Measurements from ENCODE around the gene MAMDC4. TPM values are rescaled to one million over a fixed set of nuclear protein-coding genes. Genes with fewer than 3 reads are reported as not detected.

MAMDC4 gene
- polyA plus RNA-seq, 3 donors = 0.07 to 5.2 TPM; not detected in 1

DNA sequence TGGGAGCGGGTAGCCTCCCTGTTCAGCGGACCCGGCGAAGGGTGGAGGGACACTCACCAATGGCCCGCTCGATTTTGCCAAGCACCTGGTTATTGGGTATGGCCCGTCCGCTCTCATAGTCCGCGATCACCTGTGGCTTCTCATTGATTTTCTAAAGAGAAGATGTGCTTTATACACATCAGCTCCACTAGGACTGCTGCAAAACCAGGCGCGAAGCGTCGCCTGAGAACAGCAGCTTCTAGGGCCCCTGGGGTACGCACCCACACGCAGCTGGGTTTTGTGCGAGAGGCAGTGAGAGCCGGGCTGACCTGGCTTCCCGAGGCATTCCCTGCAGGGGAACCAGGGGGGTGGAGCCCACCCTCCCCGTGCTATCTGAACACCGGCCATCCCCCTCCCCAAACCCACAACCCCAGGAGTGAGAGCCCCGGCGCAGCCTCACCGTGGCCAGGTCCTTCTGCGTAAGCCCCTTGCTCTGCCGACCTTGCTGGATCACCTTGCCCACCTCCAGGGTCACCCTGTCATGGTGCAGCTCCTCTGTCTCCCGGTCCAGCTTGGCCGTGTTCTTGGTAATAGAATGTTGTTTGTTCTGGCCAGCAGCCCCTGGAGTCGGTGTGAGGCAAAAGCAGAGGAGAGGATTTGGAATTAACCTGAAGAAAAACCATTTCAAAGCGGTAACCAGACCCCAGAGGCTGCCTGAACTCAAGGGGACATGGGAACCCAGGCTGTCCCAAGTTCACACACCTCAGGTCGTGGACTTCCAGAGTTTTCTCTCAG lies 10.9 kb downstream of the MAMDC4 start:
- H3K36me3 ChIP-seq (replicated peaks in 1 of 2; ENCODE audit: control insufficient read depth in 1 of 2, insufficient read depth in 2 of 2, low read length in 2 of 2) = peaks cover 33 to 39% of the 10 kb centered on the region in 2 donors
- no peak overlapping the region for H3K9ac ChIP-seq (ENCODE audit: insufficient read depth, low read length, poor library complexity, severe bottlenecking)
- peaks cover 10 to 14% of the 10 kb centered on the region in 2 donors for H3K4me1 ChIP-seq (ENCODE audit: control insufficient read depth in 1 of 2, insufficient read depth in 2 of 2, low read length in 2 of 2)
- Mint-ChIP-seq H3K4me1 (peaks cover 11% of the 10 kb centered on the region), H3K36me3 (peaks cover 29 to 38% of the 10 kb centered on the region in 2 donors), H3K27ac (peak overlapping the region in 1 of 7 donors; percentile 25), H3K9me3 (no peaks in the 10 kb centered on the region), H3K27me3 (ENCODE audit: low read depth in 3 of 3) (no peaks in the 10 kb centered on the region), H3K4me3 (no peak overlapping the region)
- no peak overlapping the region for H3K4me3 ChIP-seq (replicated peaks in 1 of 3; ENCODE audit: low read depth in 2 of 3, low read length in 3 of 3)
- H3K4me2 ChIP-seq (replicated peaks; ENCODE audit: extremely low read depth, low read length, poor library complexity, severe bottlenecking) = no peak overlapping the region
- no peak overlapping the region for H2AFZ ChIP-seq (ENCODE audit: insufficient read depth, low read depth, low read length, poor library complexity, severe bottlenecking)
- TF ChIP-seq, protein P1, sequence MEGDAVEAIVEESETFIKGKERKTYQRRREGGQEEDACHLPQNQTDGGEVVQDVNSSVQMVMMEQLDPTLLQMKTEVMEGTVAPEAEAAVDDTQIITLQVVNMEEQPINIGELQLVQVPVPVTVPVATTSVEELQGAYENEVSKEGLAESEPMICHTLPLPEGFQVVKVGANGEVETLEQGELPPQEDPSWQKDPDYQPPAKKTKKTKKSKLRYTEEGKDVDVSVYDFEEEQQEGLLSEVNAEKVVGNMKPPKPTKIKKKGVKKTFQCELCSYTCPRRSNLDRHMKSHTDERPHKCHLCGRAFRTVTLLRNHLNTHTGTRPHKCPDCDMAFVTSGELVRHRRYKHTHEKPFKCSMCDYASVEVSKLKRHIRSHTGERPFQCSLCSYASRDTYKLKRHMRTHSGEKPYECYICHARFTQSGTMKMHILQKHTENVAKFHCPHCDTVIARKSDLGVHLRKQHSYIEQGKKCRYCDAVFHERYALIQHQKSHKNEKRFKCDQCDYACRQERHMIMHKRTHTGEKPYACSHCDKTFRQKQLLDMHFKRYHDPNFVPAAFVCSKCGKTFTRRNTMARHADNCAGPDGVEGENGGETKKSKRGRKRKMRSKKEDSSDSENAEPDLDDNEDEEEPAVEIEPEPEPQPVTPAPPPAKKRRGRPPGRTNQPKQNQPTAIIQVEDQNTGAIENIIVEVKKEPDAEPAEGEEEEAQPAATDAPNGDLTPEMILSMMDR (IDR thresholded peaks at IDR 0.05) = no peak
- 98% methylated on average over 22 of the region's 31 CpGs for WGBS (ENCODE audit: insufficient coverage)
- peak in 1 of 3 donors; percentile 3 for DNase-seq
- no peaks in the 10 kb centered on the region for H3K27me3 ChIP-seq (ENCODE audit: control insufficient read depth in 2 of 2, insufficient read depth in 2 of 2, low read length in 2 of 2)
- H3K79me2 ChIP-seq (ENCODE audit: insufficient read depth, low read length) = peaks cover 24% of the 10 kb centered on the region
- intact Hi-C loops (cut with micrococcal nuclease) = no loop called here
- H3K9me3 ChIP-seq (replicated peaks in 1 of 2; ENCODE audit: control insufficient read depth in 1 of 2, insufficient read depth in 1 of 2, low read length in 2 of 2) = no peaks in the 10 kb centered on the region
- peaks cover 40% of the 10 kb centered on the region for H4K20me1 ChIP-seq (ENCODE audit: insufficient read depth, low read length)
- H3K27ac ChIP-seq (ENCODE audit: low read depth in 1 of 2, low read length in 2 of 2) = peak overlapping the region in 1 of 2 donors; percentile 40

DNA sequence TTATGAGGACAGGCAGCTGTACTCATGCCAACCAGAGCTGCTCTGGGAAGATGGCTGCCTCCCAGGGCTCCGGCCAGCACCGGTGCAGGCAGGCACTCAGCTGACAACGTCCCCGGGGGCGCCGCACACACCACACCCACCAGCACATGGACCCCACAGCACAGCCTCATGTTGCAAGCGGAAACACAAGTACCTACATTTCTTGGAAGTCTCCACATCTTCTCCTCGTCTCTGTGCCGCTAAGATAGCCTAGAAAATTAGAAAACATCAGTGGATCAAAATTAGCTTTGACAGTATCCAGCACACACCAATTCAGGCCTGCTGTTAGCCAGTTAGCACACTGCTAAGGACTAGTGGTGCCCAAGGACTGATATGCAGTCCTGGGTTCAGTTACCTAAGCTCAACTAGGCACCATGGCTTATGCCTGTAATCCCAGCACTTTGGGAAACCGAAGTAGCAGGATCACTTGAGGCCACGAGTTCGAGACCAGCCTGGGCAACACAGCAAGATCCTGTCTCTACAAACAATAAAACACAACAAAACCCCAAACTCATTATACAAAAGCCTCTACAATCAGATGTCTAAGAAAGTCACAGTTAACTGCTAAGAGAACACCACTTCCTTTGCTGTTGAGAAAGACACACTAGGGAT lies 11.6 kb downstream of the MAMDC4 start:
- Histone ChIP-seq H4K20me1 (ENCODE audit: insufficient read depth, low read length) (peaks cover 35% of the 10 kb centered on the region), H3K27ac (ENCODE audit: low read depth in 1 of 2, low read length in 2 of 2) (peak overlapping the region in 1 of 2 donors; percentile 40), H3K27me3 (ENCODE audit: control insufficient read depth in 2 of 2, insufficient read depth in 2 of 2, low read length in 2 of 2) (no peaks in the 10 kb centered on the region), H2AFZ (ENCODE audit: insufficient read depth, low read depth, low read length, poor library complexity, severe bottlenecking) (no peak overlapping the region), H3K36me3 (replicated peaks in 1 of 2; ENCODE audit: control insufficient read depth in 1 of 2, insufficient read depth in 2 of 2, low read length in 2 of 2) (peaks cover 33 to 39% of the 10 kb centered on the region in 2 donors), H3K4me2 (replicated peaks; ENCODE audit: extremely low read depth, low read length, poor library complexity, severe bottlenecking) (no peak overlapping the region), H3K79me2 (ENCODE audit: insufficient read depth, low read length) (peaks cover 24% of the 10 kb centered on the region), H3K9ac (ENCODE audit: insufficient read depth, low read length, poor library complexity, severe bottlenecking) (no peak overlapping the region), H3K9me3 (replicated peaks in 1 of 2; ENCODE audit: control insufficient read depth in 1 of 2, insufficient read depth in 1 of 2, low read length in 2 of 2) (no peaks in the 10 kb centered on the region), H3K4me1 (ENCODE audit: control insufficient read depth in 1 of 2, insufficient read depth in 2 of 2, low read length in 2 of 2) (peaks cover 10 to 14% of the 10 kb centered on the region in 2 donors), H3K4me3 (replicated peaks in 1 of 3; ENCODE audit: low read depth in 2 of 3, low read length in 3 of 3) (no peak overlapping the region)
- WGBS (ENCODE audit: insufficient coverage) = 98% methylated on average over 9 of the region's 12 CpGs
- Mint-ChIP-seq H3K4me1 (peaks cover 11% of the 10 kb centered on the region), H3K9me3 (no peaks in the 10 kb centered on the region), H3K36me3 (peaks cover 29 to 38% of the 10 kb centered on the region in 2 donors), H3K27ac (peak overlapping the region in 2 of 7 donors; percentile 52 to 60), H3K27me3 (ENCODE audit: low read depth in 3 of 3) (no peaks in the 10 kb centered on the region), H3K4me3 (no peak overlapping the region)
- no peak for DNase-seq
- TF ChIP-seq, protein P1 (IDR thresholded peaks at IDR 0.05) = no peak
- intact Hi-C loops (cut with micrococcal nuclease) = no loop called here

All from CD14-positive monocyte (primary cell).